ENCODE results near the gene CUZD1.

The CUZD1 gene

DNA sequence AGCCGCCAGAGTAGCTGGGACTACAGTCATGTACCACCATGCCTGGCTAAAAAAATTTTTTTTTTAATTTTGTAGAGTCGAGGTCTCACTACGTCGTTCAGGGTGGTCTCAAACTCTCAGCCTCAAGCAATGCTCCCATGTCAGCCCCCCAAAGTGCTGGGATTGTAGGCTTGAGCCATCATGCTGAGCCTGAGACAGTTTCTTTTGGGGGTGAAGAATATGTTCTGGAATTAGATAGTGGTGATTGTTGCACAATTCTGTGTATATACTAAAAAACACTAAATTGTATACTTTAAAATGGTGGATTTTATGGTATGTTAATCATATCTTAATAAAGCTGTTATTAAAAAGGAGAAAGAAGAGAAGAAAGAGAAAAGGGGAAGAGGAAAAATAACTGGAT, 1.5 kb downstream of the CUZD1 start:
- no peaks in the 10 kb centered on the region for H3K27me3 ChIP-seq (ENCODE audit: insufficient read depth, poor library complexity, severe bottlenecking)
- DNase-seq (ENCODE audit: low spot score), result no peak
- H3K4me1 ChIP-seq (ENCODE audit: insufficient read depth, poor library complexity, severe bottlenecking), result no peaks in the 10 kb centered on the region
- peaks cover 16% of the 10 kb centered on the region for H3K36me3 ChIP-seq (ENCODE audit: low read depth)
- H3K27ac ChIP-seq (ENCODE audit: poor library complexity, severe bottlenecking), result no peak overlapping the region
- no peaks in the 10 kb centered on the region for H3K9me3 ChIP-seq (ENCODE audit: severe bottlenecking)
- TF ChIP-seq, protein P1, sequence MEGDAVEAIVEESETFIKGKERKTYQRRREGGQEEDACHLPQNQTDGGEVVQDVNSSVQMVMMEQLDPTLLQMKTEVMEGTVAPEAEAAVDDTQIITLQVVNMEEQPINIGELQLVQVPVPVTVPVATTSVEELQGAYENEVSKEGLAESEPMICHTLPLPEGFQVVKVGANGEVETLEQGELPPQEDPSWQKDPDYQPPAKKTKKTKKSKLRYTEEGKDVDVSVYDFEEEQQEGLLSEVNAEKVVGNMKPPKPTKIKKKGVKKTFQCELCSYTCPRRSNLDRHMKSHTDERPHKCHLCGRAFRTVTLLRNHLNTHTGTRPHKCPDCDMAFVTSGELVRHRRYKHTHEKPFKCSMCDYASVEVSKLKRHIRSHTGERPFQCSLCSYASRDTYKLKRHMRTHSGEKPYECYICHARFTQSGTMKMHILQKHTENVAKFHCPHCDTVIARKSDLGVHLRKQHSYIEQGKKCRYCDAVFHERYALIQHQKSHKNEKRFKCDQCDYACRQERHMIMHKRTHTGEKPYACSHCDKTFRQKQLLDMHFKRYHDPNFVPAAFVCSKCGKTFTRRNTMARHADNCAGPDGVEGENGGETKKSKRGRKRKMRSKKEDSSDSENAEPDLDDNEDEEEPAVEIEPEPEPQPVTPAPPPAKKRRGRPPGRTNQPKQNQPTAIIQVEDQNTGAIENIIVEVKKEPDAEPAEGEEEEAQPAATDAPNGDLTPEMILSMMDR (IDR thresholded peaks at IDR 0.05; ENCODE audit: poor library complexity, severe bottlenecking), result no peak
- no peak for ATAC-seq (ENCODE audit: low read depth)
- H3K4me3 ChIP-seq (ENCODE audit: severe bottlenecking), result no peak overlapping the region

DNA sequence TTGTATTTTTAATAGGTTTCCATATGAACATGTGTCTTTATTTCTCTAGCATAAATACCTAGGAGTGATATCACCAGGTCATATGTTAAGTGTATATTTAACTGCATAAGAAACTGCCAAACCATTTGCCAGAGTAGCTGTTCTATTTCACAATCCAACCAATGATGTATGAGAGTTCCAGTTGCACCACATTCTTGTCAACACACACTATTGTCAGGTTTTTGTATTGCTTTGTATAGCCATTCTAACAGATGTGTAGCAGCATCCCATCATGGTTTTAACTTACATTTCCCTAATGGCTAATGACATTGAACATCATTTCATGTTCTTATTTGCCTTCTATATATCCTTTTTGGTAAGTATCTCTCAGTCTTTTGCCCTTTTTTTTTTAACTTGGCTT, 4.1 kb downstream of the CUZD1 start:
- no peak for DNase-seq (ENCODE audit: low spot score)
- Histone ChIP-seq H3K4me1 (ENCODE audit: insufficient read depth, poor library complexity, severe bottlenecking) (no peaks in the 10 kb centered on the region), H3K27me3 (ENCODE audit: insufficient read depth, poor library complexity, severe bottlenecking) (no peaks in the 10 kb centered on the region), H3K36me3 (ENCODE audit: low read depth) (peaks cover 5% of the 10 kb centered on the region), H3K9me3 (ENCODE audit: severe bottlenecking) (no peaks in the 10 kb centered on the region), H3K27ac (ENCODE audit: poor library complexity, severe bottlenecking) (no peak overlapping the region), H3K4me3 (ENCODE audit: severe bottlenecking) (no peak overlapping the region)
- TF ChIP-seq, protein P1 (IDR thresholded peaks at IDR 0.05; ENCODE audit: poor library complexity, severe bottlenecking), result no peak
- ATAC-seq (ENCODE audit: low read depth), result no peak

DNA sequence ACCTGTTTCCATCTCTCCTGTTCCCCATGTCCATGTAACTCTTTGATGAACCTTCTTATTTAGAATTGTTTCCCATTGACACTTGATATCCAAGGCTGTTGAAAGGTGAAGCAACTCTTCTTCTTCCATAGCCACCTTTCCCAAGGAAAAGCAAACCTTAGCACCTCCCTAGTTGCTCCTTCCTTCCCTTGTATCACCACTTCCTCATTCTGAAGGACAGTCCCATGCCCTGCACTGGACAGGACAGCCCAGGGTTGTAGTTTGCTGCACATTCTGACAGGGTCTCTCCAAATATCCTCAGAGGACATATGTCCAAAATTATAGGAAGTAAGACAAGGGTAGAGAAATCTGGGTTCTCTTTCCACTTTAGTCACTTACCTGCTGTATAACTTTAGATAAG, 6.2 kb downstream of the CUZD1 start:
- H3K9me3 ChIP-seq (ENCODE audit: severe bottlenecking), result no peaks in the 10 kb centered on the region
- peaks cover 16% of the 10 kb centered on the region for H3K36me3 ChIP-seq (ENCODE audit: low read depth)
- no peak for ATAC-seq (ENCODE audit: low read depth)
- TF ChIP-seq, protein P1 (IDR thresholded peaks at IDR 0.05; ENCODE audit: poor library complexity, severe bottlenecking), result no peak
- DNase-seq (ENCODE audit: low spot score), result no peak
- H3K27ac ChIP-seq (ENCODE audit: poor library complexity, severe bottlenecking), result no peak overlapping the region
- no peaks in the 10 kb centered on the region for H3K4me1 ChIP-seq (ENCODE audit: insufficient read depth, poor library complexity, severe bottlenecking)
- no peak overlapping the region for H3K4me3 ChIP-seq (ENCODE audit: severe bottlenecking)
- H3K27me3 ChIP-seq (ENCODE audit: insufficient read depth, poor library complexity, severe bottlenecking), result no peaks in the 10 kb centered on the region

DNA sequence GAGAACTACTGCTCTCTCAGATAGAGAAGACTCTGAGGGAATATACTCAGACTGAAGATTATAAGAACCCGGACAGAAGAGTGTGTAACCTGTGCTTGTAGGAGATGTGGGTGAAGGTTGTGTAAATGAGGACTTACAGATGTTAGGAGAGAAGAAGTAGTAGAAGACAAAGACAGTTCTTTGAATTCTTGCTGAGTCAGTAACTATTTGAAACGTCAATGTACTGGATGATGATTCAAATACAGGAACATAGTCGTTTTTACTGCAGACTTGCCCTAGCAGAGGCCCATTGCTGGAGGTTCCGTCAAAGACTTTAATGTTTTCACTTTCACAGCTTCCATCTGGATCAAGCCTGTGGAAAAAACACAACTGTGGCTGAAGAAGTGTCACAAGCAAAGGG, 6.8 kb downstream of the CUZD1 start:
- peaks cover 18% of the 10 kb centered on the region for H3K36me3 ChIP-seq (ENCODE audit: low read depth)
- H3K4me1 ChIP-seq (ENCODE audit: insufficient read depth, poor library complexity, severe bottlenecking), result no peaks in the 10 kb centered on the region
- DNase-seq (ENCODE audit: low spot score), result no peak
- TF ChIP-seq, protein P1 (IDR thresholded peaks at IDR 0.05; ENCODE audit: poor library complexity, severe bottlenecking), result no peak
- no peaks in the 10 kb centered on the region for H3K27me3 ChIP-seq (ENCODE audit: insufficient read depth, poor library complexity, severe bottlenecking)
- ATAC-seq (ENCODE audit: low read depth), result no peak
- H3K27ac ChIP-seq (ENCODE audit: poor library complexity, severe bottlenecking), result no peak overlapping the region
- H3K4me3 ChIP-seq (ENCODE audit: severe bottlenecking), result no peak overlapping the region
- no peaks in the 10 kb centered on the region for H3K9me3 ChIP-seq (ENCODE audit: severe bottlenecking)

DNA sequence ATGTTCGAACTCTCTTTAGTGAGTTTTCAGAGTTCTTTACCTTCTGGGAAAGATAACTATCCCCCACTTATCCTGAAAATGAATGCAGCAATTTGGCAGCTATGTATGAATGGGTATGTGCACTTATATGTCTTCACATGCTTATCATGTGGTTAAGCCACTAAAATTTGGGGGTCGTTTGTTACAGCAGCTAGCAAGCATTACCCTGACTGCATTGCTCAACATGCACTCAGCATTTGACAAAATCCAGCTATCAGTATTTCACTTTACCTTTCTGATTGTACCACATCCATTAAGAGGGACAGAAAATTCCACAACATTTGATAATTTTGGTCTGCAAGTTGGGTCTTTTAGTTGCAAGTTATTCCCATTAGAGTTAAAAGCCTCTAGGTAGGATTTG, 9.7 kb downstream of the CUZD1 start:
- DNase-seq (ENCODE audit: low spot score) (no peak), ATAC-seq (ENCODE audit: low read depth) (no peak)
- Histone ChIP-seq H3K4me3 (ENCODE audit: severe bottlenecking) (no peak overlapping the region), H3K36me3 (ENCODE audit: low read depth) (peaks cover 26% of the 10 kb centered on the region), H3K27ac (ENCODE audit: poor library complexity, severe bottlenecking) (no peak overlapping the region), H3K4me1 (ENCODE audit: insufficient read depth, poor library complexity, severe bottlenecking) (no peaks in the 10 kb centered on the region), H3K27me3 (ENCODE audit: insufficient read depth, poor library complexity, severe bottlenecking) (no peaks in the 10 kb centered on the region), H3K9me3 (ENCODE audit: severe bottlenecking) (no peaks in the 10 kb centered on the region)
- TF ChIP-seq, protein P1 (IDR thresholded peaks at IDR 0.05; ENCODE audit: poor library complexity, severe bottlenecking), result no peak

Measured in RWPE2 (cell line).